LNCaP clone FGC (cell line): ENCODE measurements around the gene PAM.

Experiments used
- DNase-seq: peaks from one replicate; pipeline ENCODE4 v3.0.0-alpha.2; 2011; ENCODE audit warnings: low read depth
- H3K4me3 ChIP-seq: 2 replicates; pipeline ENCODE4 v1.5.1; 2011; ENCODE audit warnings: mild to moderate bottlenecking, low read depth, low read length, control low read depth
- CTCF ChIP-seq: IDR thresholded peaks from 2 replicates; pipeline ENCODE4 v1.5.1; 2012; ENCODE audit warnings: mild to moderate bottlenecking; ENCODE audit not compliant: control insufficient read depth, insufficient read depth; ENCODE audit errors: extremely low read depth

The PAM gene

GRCh38 chr5:102832445-102832844 is 77.3 kb downstream of the PAM start:
- TF ChIP-seq CTCF, result no peak
- no peak overlapping the region for H3K4me3 ChIP-seq

GRCh38 chr5:102833146-102833545 is 78.0 kb downstream of the PAM start:
- TF ChIP-seq CTCF, result no peak
- H3K4me3 ChIP-seq, result no peak overlapping the region
- DNase-seq, result no peak

More at GRCh38 chr5:102832445-102832844, 77.3 kb downstream of the PAM start:
- no peak for DNase-seq

GRCh38 chr5:102834438-102834964 is 79.4 kb downstream of the PAM start:
- H3K4me3 ChIP-seq, result no peak overlapping the region

GRCh38 chr5:102835717-102836116 is 80.6 kb downstream of the PAM start:
- DNase-seq, result no peak

More at GRCh38 chr5:102834438-102834964, 79.4 kb downstream of the PAM start:
- DNase-seq, result no peak
- TF ChIP-seq CTCF, result no peak

GRCh38 chr5:102841021-102841420 is 85.9 kb downstream of the PAM start:
- H3K4me3 ChIP-seq, result no peak overlapping the region
- no peak for DNase-seq
- TF ChIP-seq CTCF, result no peak

More at GRCh38 chr5:102835717-102836116, 80.6 kb downstream of the PAM start:
- H3K4me3 ChIP-seq, result no peak overlapping the region
- TF ChIP-seq CTCF, result no peak

GRCh38 chr5:102843997-102844396 is 88.9 kb downstream of the PAM start:
- TF ChIP-seq CTCF, result no peak
- no peak for DNase-seq
- H3K4me3 ChIP-seq, result no peak overlapping the region

GRCh38 chr5:102845041-102845440 is 89.9 kb downstream of the PAM start:
- DNase-seq, result no peak
- no peak overlapping the region for H3K4me3 ChIP-seq
- no peak for TF ChIP-seq CTCF
